ENCODE measurements around the gene RPP21.
"Not testable (repeated sequence)": the region's sequence is repeated elsewhere in the genome, so short reads cannot be mapped to it uniquely, and the experiment has no call there.

RPP21 gene

GRCh38 chr6:30361661-30362060 lies 16.7 kb downstream of the RPP21 start:
- DNase-seq (ENCODE audit: low read depth in 1 of 2, low spot score in 1 of 2) = no peak
- in situ Hi-C loops (cut with HindIII; ENCODE audit: low pct_unique_long_range_greater_than_20kb, low sequenced_read_pairs) = no loop called here
- no peak for TF ChIP-seq JUND (IDR thresholded peaks at IDR 0.05; ENCODE audit: low read depth)

DNA sequence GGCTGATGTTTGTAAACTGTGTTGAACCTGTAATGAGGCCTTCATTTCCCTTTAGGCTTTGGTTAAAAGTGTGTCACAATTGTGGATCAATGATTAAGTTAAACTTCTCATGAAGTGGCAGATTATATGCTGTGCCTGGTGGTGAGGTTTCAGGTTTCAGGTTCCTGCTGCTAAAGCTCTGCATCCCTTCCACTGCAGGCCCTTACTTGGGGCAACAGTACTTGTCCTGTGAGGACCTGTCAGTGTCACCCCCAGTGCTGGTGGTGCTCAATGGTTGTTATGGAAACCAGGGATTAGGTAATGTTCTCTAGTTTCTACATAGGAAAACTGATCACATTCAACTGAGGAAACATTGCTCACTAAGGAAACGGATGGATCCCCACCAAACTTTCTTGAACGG lies 18.5 kb downstream of the RPP21 start:
- TF ChIP-seq JUND (IDR thresholded peaks at IDR 0.05; ENCODE audit: low read depth) = no peak
- in situ Hi-C loops (cut with HindIII; ENCODE audit: low pct_unique_long_range_greater_than_20kb, low sequenced_read_pairs) = no loop called here
- no peak for DNase-seq (ENCODE audit: low read depth in 1 of 2, low spot score in 1 of 2)

DNA sequence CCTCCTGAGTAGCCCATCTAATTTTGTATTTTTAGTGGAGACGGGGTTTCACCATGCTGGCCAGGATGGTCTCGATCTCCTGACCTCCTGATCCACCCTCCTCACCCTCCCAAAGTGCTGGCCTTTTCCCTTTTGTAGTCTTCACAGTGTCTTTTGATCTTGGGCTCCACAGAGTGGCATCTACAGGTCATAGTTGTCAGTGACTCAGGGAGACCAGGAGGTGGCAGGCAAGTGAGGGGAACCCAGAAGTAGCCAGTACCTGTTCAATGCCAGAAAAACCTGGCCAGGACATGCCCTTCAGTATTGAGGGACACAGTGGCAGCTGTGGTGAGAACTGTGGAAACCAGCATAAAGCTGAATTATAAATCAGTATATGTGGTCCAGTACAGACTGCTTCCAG lies 19.6 kb downstream of the RPP21 start:
- peak in 1 of 2 experiments; percentile 51 for DNase-seq (ENCODE audit: low read depth in 1 of 2, low spot score in 1 of 2)
- in situ Hi-C loops (cut with HindIII; ENCODE audit: low pct_unique_long_range_greater_than_20kb, low sequenced_read_pairs) = no loop called here
- no peak for TF ChIP-seq JUND (IDR thresholded peaks at IDR 0.05; ENCODE audit: low read depth)

- DNase-seq (ENCODE audit: low read depth in 1 of 2, low spot score in 1 of 2); in situ Hi-C loops (cut with HindIII; ENCODE audit: low pct_unique_long_range_greater_than_20kb, low sequenced_read_pairs): not testable (repeated sequence)
Measured at GRCh38 chr6:30369280-30369679, 24.3 kb downstream of the RPP21 start.

- peak; percentile 51 to 85 for DNase-seq (ENCODE audit: low read depth in 1 of 2, low spot score in 1 of 2)
- in situ Hi-C loops (cut with HindIII; ENCODE audit: low pct_unique_long_range_greater_than_20kb, low sequenced_read_pairs) = no loop called here
- TF ChIP-seq JUND (IDR thresholded peaks at IDR 0.05; ENCODE audit: low read depth) = no peak
Measured at GRCh38 chr6:30378290-30378937, 33.5 kb downstream of the RPP21 start.

DNA sequence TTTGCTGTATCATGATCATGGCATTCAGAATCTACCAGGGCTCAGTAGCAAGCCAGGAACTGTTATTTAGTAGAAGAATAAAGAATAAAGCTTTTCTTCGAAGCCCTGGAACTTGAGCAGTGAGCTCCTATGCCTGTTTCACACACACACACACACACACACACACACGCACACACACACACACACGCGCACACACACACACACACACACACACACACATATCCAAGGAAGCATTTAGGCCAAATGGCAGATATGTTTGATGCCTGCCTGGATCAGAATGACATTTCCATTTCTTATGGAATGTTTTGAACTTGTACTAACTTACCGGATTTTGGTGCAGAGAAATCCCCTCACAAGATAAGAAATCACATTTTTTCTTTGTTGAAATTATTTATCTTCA lies 35.5 kb downstream of the RPP21 start:
- DNase-seq (ENCODE audit: low read depth in 1 of 2, low spot score in 1 of 2) = no peak
- no peak for TF ChIP-seq JUND (IDR thresholded peaks at IDR 0.05; ENCODE audit: low read depth)
- in situ Hi-C loops (cut with HindIII; ENCODE audit: low pct_unique_long_range_greater_than_20kb, low sequenced_read_pairs) = no loop called here

- no peak for DNase-seq (ENCODE audit: low read depth in 1 of 2, low spot score in 1 of 2)
- in situ Hi-C loops (cut with HindIII; ENCODE audit: low pct_unique_long_range_greater_than_20kb, low sequenced_read_pairs) = no loop called here
- TF ChIP-seq JUND (IDR thresholded peaks at IDR 0.05; ENCODE audit: low read depth) = no peak
Measured at GRCh38 chr6:30386166-30386565, 41.2 kb downstream of the RPP21 start.

GRCh38 chr6:30391240-30391639 lies 46.3 kb downstream of the RPP21 start:
- no peak for DNase-seq (ENCODE audit: low read depth in 1 of 2, low spot score in 1 of 2)
- no peak for TF ChIP-seq JUND (IDR thresholded peaks at IDR 0.05; ENCODE audit: low read depth)
- in situ Hi-C loops (cut with HindIII; ENCODE audit: low pct_unique_long_range_greater_than_20kb, low sequenced_read_pairs) = no loop called here

GRCh38 chr6:30394139-30394538 lies 49.2 kb downstream of the RPP21 start:
- in situ Hi-C loops (cut with HindIII; ENCODE audit: low pct_unique_long_range_greater_than_20kb, low sequenced_read_pairs) = no loop called here
- DNase-seq (ENCODE audit: low read depth in 1 of 2, low spot score in 1 of 2) = peak in 1 of 2 experiments; percentile 13
- TF ChIP-seq JUND (IDR thresholded peaks at IDR 0.05; ENCODE audit: low read depth) = no peak

Data from T47D (cell line).